ENCODE measurements around the gene ID1. TPM values are rescaled to one million over a fixed set of nuclear protein-coding genes. Genes with fewer than 3 reads are reported as not detected.
"Not testable (repeated sequence)": the region's sequence is repeated elsewhere in the genome, so short reads cannot be mapped to it uniquely, and the experiment has no call there.

Gene ID1
- total and polyA plus RNA-seq, 12 donors = 42.8 to 551 (median 125) TPM

DNA sequence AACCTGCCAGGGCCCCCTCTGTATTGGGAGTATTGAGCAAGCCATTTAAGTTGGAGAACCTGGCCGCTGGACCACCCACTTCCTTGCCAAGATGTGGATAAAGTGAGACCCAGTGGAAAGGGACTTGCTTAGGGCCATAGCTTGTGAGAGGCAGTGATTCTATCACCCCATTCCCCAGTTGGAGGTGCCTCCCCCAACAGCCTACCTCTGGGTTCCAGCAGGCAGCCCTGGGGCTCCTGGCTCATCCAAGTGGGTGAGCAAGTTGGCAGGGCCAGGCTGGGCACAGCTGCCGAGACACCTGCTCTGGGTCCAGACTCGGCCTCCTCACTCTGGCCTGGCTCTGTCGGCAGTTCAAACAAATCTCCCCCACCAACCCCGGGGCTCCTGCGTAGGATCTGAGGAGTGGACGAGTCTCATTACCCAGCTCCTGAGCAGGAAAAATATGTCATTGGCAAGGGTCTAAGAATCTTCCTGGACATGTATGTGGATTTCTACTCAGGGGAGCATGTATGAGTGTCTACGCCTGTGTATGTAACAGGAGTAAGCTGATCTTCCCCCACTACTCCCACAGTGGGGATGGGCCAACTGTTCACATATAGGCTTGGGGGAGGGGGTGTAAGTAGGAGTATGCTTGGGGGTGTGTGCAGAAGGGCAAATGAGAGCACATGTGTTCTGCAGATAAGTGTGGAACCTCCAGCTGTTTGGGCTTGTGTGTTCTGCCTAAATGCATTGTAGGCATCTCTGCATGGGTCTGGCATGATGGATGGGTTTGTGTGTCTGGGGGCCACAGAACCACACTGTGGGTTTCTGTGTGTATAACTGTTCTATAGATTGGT is 1.9 kb downstream of the ID1 start:
- intact Hi-C loops (cut with DNase I) = loop anchor here in 1 of 10 donors (2.0 kb wide), 1 partner anchor 34 kb away; no protein-coding TSS in a partner anchor
- Histone ChIP-seq H3K4me1 (peaks cover 8 to 82% (median 39%) of the 10 kb centered on the region in 9 donors), H3K36me3 (peaks cover 0 to 14% (median 0%) of the 10 kb centered on the region in 9 donors), H3K4me3 (peak overlapping the region; percentile 61 to 89 (median 80)), H3K27me3 (peaks cover 0 to 37% (median 0%) of the 10 kb centered on the region in 7 donors), H3K9me3 (no peaks in the 10 kb centered on the region), H3K27ac (peak overlapping the region; percentile 86 to 99 (median 95))
- TF ChIP-seq, protein P1, sequence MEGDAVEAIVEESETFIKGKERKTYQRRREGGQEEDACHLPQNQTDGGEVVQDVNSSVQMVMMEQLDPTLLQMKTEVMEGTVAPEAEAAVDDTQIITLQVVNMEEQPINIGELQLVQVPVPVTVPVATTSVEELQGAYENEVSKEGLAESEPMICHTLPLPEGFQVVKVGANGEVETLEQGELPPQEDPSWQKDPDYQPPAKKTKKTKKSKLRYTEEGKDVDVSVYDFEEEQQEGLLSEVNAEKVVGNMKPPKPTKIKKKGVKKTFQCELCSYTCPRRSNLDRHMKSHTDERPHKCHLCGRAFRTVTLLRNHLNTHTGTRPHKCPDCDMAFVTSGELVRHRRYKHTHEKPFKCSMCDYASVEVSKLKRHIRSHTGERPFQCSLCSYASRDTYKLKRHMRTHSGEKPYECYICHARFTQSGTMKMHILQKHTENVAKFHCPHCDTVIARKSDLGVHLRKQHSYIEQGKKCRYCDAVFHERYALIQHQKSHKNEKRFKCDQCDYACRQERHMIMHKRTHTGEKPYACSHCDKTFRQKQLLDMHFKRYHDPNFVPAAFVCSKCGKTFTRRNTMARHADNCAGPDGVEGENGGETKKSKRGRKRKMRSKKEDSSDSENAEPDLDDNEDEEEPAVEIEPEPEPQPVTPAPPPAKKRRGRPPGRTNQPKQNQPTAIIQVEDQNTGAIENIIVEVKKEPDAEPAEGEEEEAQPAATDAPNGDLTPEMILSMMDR (IDR thresholded peaks at IDR 0.05) = no peak
- DNase-seq (peak; percentile 34 to 50), ATAC-seq (peak in 4 of 8 donors; percentile 0 to 6 (median 4))
- WGBS, 2 donors = 43 to 51% methylated on average over 8 of the region's 8 CpGs

DNA sequence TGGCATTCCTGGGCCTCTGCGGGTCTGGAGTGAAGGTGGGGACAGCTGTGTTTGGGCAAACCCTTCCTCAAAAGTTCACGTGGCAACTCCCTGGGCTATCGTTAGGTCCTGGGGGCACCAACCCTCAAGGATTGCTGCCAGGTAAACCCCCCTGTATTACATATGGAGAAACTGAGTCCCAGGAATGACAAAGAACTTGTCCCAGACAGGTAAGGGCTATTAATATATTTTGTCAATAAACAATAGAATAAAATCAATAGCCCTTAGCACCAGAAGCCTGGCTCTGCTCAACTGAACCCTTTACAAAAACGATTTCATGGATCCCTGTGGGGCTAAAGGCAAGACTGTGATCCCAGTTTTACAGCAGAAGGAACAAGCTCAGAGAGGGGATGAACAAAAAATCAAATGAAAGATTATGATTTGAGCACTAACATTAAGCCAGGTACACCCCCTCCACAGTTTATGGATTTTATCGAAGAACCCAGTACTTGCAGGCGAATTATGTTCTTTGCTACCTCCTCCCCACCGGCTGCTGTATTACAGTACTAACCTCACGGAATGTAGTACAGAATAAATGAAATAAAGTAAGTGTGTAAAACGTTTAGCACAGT is 2.7 kb downstream of the ID1 start:
- 54 to 59% methylated on average over 9 of the region's 9 CpGs for WGBS, 2 donors
- Histone ChIP-seq H3K27me3 (peaks cover 0 to 37% (median 0%) of the 10 kb centered on the region in 7 donors), H3K36me3 (peaks cover 0 to 14% (median 0%) of the 10 kb centered on the region in 9 donors), H3K4me1 (peaks cover 8 to 88% (median 45%) of the 10 kb centered on the region in 9 donors), H3K27ac (peak overlapping the region; percentile 86 to 99 (median 95)), H3K9me3 (no peaks in the 10 kb centered on the region), H3K4me3 (peak overlapping the region; percentile 61 to 89 (median 80))
- TF ChIP-seq, protein P1 (IDR thresholded peaks at IDR 0.05) = no peak
- DNase-seq = no peak
- ATAC-seq = no peak
- intact Hi-C loops (cut with DNase I) = loop anchor here in 5 of 10 donors (1.0 to 2.0 kb wide), 7 partner anchors 13 to 39 kb away; no protein-coding TSS in a partner anchor

DNA sequence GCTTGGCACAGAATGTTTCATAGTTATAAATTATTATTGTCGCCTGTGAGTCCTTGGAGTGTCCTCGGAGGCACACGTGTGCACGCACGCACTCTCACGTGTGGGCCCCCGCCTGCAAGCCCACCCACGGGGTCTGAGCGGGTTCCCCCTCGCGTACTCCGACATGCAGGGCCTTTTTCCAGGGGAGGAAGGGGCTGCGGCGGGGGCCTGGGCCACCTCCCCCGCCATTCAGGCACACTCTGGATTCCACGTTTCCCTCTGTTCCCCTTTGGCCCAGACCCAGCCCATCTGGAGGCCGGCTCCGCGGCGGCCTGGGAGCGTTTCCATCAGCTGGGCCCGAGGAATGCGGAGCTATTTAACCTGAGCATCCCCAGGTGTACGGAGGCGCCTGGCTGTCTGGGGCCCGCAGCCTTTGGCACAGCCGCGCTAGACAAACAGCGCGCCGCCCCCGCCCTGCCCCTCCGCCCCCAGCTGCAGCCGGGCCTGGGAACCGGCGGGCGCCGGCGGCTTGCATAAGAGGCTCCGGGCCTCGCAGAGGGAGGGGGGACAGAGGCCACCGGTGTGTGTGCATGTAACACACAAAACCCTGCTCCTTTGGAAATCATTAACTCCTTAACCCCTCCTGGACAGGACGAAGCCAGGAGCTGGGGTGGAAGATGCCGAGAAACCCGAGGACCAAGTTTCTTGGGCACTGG is 3.3 kb downstream of the ID1 start:
- peaks cover 0 to 14% (median 0%) of the 10 kb centered on the region in 9 donors for H3K36me3 ChIP-seq
- 16 to 23% methylated on average over 44 to 45 of the region's 45 CpGs for WGBS, 2 donors
- peak; percentile 16 to 54 (median 26) for ATAC-seq
- peaks cover 0 to 37% (median 0%) of the 10 kb centered on the region in 7 donors for H3K27me3 ChIP-seq
- H3K9me3 ChIP-seq = no peaks in the 10 kb centered on the region
- H3K4me3 ChIP-seq = peak overlapping the region in 9 of 10 donors; percentile 32 to 89 (median 82)
- TF ChIP-seq, protein P1 (IDR thresholded peaks at IDR 0.05) = no peak
- peaks cover 8 to 84% (median 39%) of the 10 kb centered on the region in 9 donors for H3K4me1 ChIP-seq
- intact Hi-C loops (cut with DNase I) = loop anchor here in 4 of 10 donors (1.0 to 2.0 kb wide), 6 partner anchors 14 to 40 kb away; no protein-coding TSS in a partner anchor
- H3K27ac ChIP-seq = peak overlapping the region; percentile 86 to 99 (median 95)
- peak; percentile 80 to 91 for DNase-seq

DNA sequence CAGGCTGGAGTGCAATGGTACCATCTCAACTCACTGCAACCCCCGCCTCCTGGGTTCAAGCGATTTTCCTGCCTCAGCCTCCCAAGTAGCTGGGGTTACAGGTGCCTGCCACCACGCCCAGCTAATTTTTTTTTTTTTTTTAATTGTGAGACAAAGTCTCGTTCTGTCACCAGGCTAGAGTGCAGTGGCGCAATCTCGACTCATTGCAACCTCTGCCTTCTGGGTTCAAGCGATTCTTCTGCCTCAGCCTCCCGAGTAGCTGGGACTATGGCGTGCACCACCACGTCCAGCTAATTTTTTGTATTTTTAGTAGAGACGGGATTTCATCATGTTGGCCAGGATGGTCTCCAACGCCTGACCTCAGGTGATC is 7.2 kb downstream of the ID1 start:
- 88 to 95% methylated on average over 12 of the region's 12 CpGs for WGBS, 2 donors
- not testable (repeated sequence) for ATAC-seq, H3K4me3 ChIP-seq, H3K9me3 ChIP-seq, H3K36me3 ChIP-seq, DNase-seq
- H3K27me3 ChIP-seq = peaks cover 0 to 15% (median 0%) of the 10 kb centered on the region in 7 donors
- peak overlapping the region in 8 of 10 donors; percentile 4 to 99 (median 48) for H3K27ac ChIP-seq
- intact Hi-C loops (cut with DNase I) = loop anchor here in 8 of 10 donors (2.0 to 5.0 kb wide), 4 partner anchors 43 to 51 kb away; no protein-coding TSS in a partner anchor
- peaks cover 8 to 53% (median 31%) of the 10 kb centered on the region in 9 donors for H3K4me1 ChIP-seq
